HCT116 (cell line): ENCODE measurements around the gene ARHGAP42. TPM values are rescaled to one million over a fixed set of nuclear protein-coding genes. Genes with fewer than 3 reads are reported as not detected.

Experiments used
- ATAC-seq: fragments of 200-7000 bp; cut with Tn5 transposase; 2 replicates; pipeline ENCODE4 v1.9.1; 2020; ENCODE audit warnings: mild to moderate bottlenecking, moderate library complexity
- BruUV-seq: library from RNA; stranded (reverse); fragments of 400-500 nt; replicated peaks from 2 replicates; lab custom pipeline; 2021; lab: Mats Ljungman, UMichigan
- CTCF ChIA-PET: fragments of 300-600 bp; sonication (Branson Sonifier 250); formaldehyde crosslinking; loops from one replicate; lab custom pipeline; 2021; ENCODE audit warnings: antibody characterized with exemption; lab: Charles Lee
- POLR2A ChIA-PET: fragments of 300-600, 350-600 bp; sonication (Branson Sonifier 250); formaldehyde crosslinking; loops from one replicate; lab custom pipeline; 2021; ENCODE audit warnings: antibody characterized with exemption; lab: Charles Lee
- RAD21 ChIA-PET, 2 experiments: fragments of 300-600 bp; sonication (Branson Sonifier 250); formaldehyde crosslinking; loops; one replicate each; lab custom pipeline; 2023; ENCODE audit warnings: low total read pairs in 2 of 2; ENCODE audit not compliant: uncharacterized antibody in 2 of 2, unreplicated experiment in 2 of 2, low non-redundant PET in 1 of 2; lab: Charles Lee
- DNase-seq: peaks from one replicate; pipeline ENCODE4 v3.0.0-alpha.2; 2010; ENCODE audit warnings: low read depth, low spot score
- H2AFZ ChIP-seq: fragments of 200-600 bp; shearing (Covaris generic), sonication (generic); 2 replicates; pipeline ENCODE4 v1.6.1; 2017; ENCODE audit warnings: low read depth, mixed run types, mixed read lengths, antibody characterized with exemption, low read length; ENCODE audit not compliant: poor library complexity, severe bottlenecking
- H3K27ac ChIP-seq: 2 replicates; pipeline ENCODE4 v1.5.1; 2012; ENCODE audit warnings: low read depth, low read length
- H3K27me3 ChIP-seq: fragments of 200-600 bp; sonication (generic); 2 replicates; pipeline ENCODE4 v1.6.1; 2016; ENCODE audit warnings: mixed run types, low read length, mixed read lengths; ENCODE audit not compliant: insufficient read depth
- H3K36me3 ChIP-seq, 2 experiments: fragments of 200-500 bp in 1 of 2; fragments of 200-600 bp in 1 of 2; sonication (Bioruptor generic) in 1 of 2; sonication (generic) in 1 of 2; 2 replicates each; pipeline versions ENCODE4 v1.5.1 to v1.6.1; 2014 to 2016; ENCODE audit warnings: low read length in 2 of 2, inconsistent platforms in 1 of 2, mixed read lengths in 1 of 2, mixed run types in 1 of 2; ENCODE audit not compliant: insufficient read depth in 2 of 2, control insufficient read depth in 1 of 2
- H3K4me1 ChIP-seq, 2 experiments: fragments of 200-600 bp in 1 of 2; sonication (generic) in 1 of 2; 2 replicates each; pipeline versions ENCODE4 v1.5.1 to v1.6.1; 2012 to 2017; ENCODE audit warnings: low read length in 2 of 2, inconsistent platforms in 1 of 2, mild to moderate bottlenecking in 1 of 2, mixed read lengths in 1 of 2, mixed run types in 1 of 2, moderate library complexity in 1 of 2; ENCODE audit not compliant: insufficient read depth in 2 of 2, control insufficient read depth in 1 of 2
- H3K4me2 ChIP-seq: fragments of 200-600 bp; sonication (generic); 2 replicates; pipeline ENCODE4 v1.6.1; 2017; ENCODE audit warnings: mixed run types, low read length, mixed read lengths
- H3K4me3 ChIP-seq, 2 experiments: fragments of 200-600 bp in 1 of 2; sonication (generic) in 1 of 2; replicated peaks in 1 of 2; 2 replicates each; pipeline ENCODE4 v1.5.1; 2011 to 2016; ENCODE audit warnings: low read length in 2 of 2, control low read depth in 1 of 2, low read depth in 1 of 2, mild to moderate bottlenecking in 1 of 2, mixed read lengths in 1 of 2, mixed run types in 1 of 2
- H3K79me2 ChIP-seq: fragments of 200-600 bp; sonication (generic); 2 replicates; pipeline ENCODE4 v1.6.1; 2017; ENCODE audit warnings: mild to moderate bottlenecking, mixed run types, low read length, moderate library complexity, mixed read lengths; ENCODE audit not compliant: insufficient read depth
- H3K9ac ChIP-seq: fragments of 200-600 bp; sonication (generic); 2 replicates; pipeline ENCODE4 v1.6.1; 2016; ENCODE audit warnings: low read length, mixed read lengths
- H3K9me2 ChIP-seq: fragments of 200-600 bp; sonication (generic), shearing (Covaris generic); 2 replicates; pipeline ENCODE4 v1.6.1; 2017; ENCODE audit warnings: mixed run types, mild to moderate bottlenecking, moderate library complexity; ENCODE audit not compliant: insufficient read depth
- H3K9me3 ChIP-seq, 2 experiments: fragments of 200-500 bp in 1 of 2; fragments of 200-600 bp in 1 of 2; sonication (Bioruptor generic) in 1 of 2; sonication (generic) in 1 of 2; 2 replicates each; pipeline ENCODE4 v1.6.1; 2014 to 2017; ENCODE audit warnings: low read length in 2 of 2, mixed read lengths in 2 of 2, inconsistent platforms in 1 of 2, low read depth in 1 of 2, mild to moderate bottlenecking in 1 of 2, mixed run types in 1 of 2, moderate library complexity in 1 of 2; ENCODE audit not compliant: control insufficient read depth in 1 of 2, insufficient read depth in 1 of 2
- H4K20me1 ChIP-seq: fragments of 200-600 bp; sonication (generic), shearing (Covaris generic); 2 replicates; pipeline ENCODE4 v1.6.1; 2017; ENCODE audit warnings: mixed run types, mild to moderate bottlenecking, moderate library complexity; ENCODE audit not compliant: insufficient read depth
- CBX3 ChIP-seq: IDR thresholded peaks from 2 replicates; pipeline ENCODE4 v1.6.1; 2012; ENCODE audit warnings: low read depth
- ELF1 ChIP-seq: IDR thresholded peaks from 2 replicates; pipeline ENCODE4 v1.6.1; 2012; ENCODE audit warnings: low read depth, borderline replicate concordance
- EZH2 ChIP-seq: fragments of 200-600 bp; sonication (generic); IDR thresholded peaks from 2 replicates; pipeline ENCODE4 v1.6.1; 2017; ENCODE audit warnings: antibody characterized with exemption, mixed run types
- EZH2phosphoT487 ChIP-seq: fragments of 200-600 bp; IDR thresholded peaks from 2 replicates; pipeline ENCODE4 v1.6.1; 2018; ENCODE audit warnings: antibody characterized with exemption, borderline replicate concordance
- JUND ChIP-seq: IDR thresholded peaks from 2 replicates; pipeline ENCODE4 v1.6.1; 2012
- POLR2A ChIP-seq: IDR thresholded peaks from 2 replicates; pipeline ENCODE4 v1.7.0; 2011; ENCODE audit warnings: borderline replicate concordance; ENCODE audit not compliant: insufficient read depth, insufficient read length; ENCODE audit errors: extremely low read depth
- RAD21 ChIP-seq: IDR thresholded peaks from 2 replicates; pipeline ENCODE4 v1.6.1; 2012; ENCODE audit warnings: low read depth, mild to moderate bottlenecking
- SP1 ChIP-seq: IDR thresholded peaks from 2 replicates; pipeline ENCODE4 v1.6.1; 2012; ENCODE audit warnings: low read depth
- TCF7L2 ChIP-seq: IDR thresholded peaks from 2 replicates; pipeline ENCODE4 v1.7.0; 2011; ENCODE audit warnings: borderline replicate concordance, inconsistent platforms; ENCODE audit not compliant: insufficient read depth, insufficient read length; ENCODE audit errors: extremely low read depth
- YY1 ChIP-seq: IDR thresholded peaks from 2 replicates; pipeline ENCODE4 v1.6.1; 2011; ENCODE audit warnings: low read length, low read depth, moderate library complexity, mild to moderate bottlenecking; ENCODE audit not compliant: insufficient replicate concordance; ENCODE audit errors: extremely low read depth
- intact Hi-C: fragments of 100-400 bp; cut with micrococcal nuclease; formaldehyde crosslinking; loops from 2 replicates; pipeline ENCODE4 v1.10.0; 2022
- total RNA-seq: library from RNA; stranded (reverse); gene quantifications from one replicate; pipeline ENCODE4 v1.2.1, GENCODE V29; 2021; ENCODE audit not compliant: unreplicated experiment
- TF ChIP-seq, protein P1 (sequence below): IDR thresholded peaks from 2 replicates; pipeline ENCODE4 v1.6.1; 2011; ENCODE audit warnings: mild to moderate bottlenecking, low read length, moderate library complexity; ENCODE audit not compliant: insufficient replicate concordance; ENCODE audit errors: extremely low read depth
- TF ChIP-seq, protein P2 (sequence below): IDR thresholded peaks from 2 replicates; pipeline ENCODE4 v1.6.1; 2012; ENCODE audit warnings: low read depth

ARHGAP42 gene
- total RNA-seq, 1 experiment from 2014 or later = 12.3 TPM

DNA sequence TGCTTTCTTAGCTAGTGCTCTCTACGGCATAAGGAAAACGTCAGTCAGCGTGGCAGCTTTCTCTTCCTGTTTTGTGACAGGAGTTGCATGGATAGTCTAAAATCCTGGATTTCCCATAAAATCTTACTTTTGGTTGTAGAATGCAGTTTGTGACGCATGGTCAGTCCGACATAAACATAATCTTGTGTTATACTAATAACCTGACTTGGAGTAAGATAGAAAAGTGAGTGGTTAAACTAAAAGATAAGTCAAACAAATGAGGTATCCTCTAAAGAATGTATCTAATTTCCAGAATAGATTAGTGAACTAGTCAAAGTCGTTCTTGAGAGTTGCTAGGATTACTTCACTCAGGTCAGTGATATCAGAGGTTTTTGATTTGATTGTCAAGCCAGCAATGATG is 285.0 kb downstream of the ARHGAP42 start:
- H2AFZ ChIP-seq = no peak overlapping the region
- no peak for TF ChIP-seq CBX3
- no peak for TF ChIP-seq ELF1
- TF ChIP-seq, protein P1, sequence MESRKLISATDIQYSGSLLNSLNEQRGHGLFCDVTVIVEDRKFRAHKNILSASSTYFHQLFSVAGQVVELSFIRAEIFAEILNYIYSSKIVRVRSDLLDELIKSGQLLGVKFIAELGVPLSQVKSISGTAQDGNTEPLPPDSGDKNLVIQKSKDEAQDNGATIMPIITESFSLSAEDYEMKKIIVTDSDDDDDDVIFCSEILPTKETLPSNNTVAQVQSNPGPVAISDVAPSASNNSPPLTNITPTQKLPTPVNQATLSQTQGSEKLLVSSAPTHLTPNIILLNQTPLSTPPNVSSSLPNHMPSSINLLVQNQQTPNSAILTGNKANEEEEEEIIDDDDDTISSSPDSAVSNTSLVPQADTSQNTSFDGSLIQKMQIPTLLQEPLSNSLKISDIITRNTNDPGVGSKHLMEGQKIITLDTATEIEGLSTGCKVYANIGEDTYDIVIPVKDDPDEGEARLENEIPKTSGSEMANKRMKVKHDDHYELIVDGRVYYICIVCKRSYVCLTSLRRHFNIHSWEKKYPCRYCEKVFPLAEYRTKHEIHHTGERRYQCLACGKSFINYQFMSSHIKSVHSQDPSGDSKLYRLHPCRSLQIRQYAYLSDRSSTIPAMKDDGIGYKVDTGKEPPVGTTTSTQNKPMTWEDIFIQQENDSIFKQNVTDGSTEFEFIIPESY = no peak
- no peak for TF ChIP-seq EZH2phosphoT487
- no peak for TF ChIP-seq SP1
- TF ChIP-seq POLR2A = no peak
- TF ChIP-seq EZH2 = no peak
- TF ChIP-seq JUND = no peak
- TF ChIP-seq, protein P2, sequence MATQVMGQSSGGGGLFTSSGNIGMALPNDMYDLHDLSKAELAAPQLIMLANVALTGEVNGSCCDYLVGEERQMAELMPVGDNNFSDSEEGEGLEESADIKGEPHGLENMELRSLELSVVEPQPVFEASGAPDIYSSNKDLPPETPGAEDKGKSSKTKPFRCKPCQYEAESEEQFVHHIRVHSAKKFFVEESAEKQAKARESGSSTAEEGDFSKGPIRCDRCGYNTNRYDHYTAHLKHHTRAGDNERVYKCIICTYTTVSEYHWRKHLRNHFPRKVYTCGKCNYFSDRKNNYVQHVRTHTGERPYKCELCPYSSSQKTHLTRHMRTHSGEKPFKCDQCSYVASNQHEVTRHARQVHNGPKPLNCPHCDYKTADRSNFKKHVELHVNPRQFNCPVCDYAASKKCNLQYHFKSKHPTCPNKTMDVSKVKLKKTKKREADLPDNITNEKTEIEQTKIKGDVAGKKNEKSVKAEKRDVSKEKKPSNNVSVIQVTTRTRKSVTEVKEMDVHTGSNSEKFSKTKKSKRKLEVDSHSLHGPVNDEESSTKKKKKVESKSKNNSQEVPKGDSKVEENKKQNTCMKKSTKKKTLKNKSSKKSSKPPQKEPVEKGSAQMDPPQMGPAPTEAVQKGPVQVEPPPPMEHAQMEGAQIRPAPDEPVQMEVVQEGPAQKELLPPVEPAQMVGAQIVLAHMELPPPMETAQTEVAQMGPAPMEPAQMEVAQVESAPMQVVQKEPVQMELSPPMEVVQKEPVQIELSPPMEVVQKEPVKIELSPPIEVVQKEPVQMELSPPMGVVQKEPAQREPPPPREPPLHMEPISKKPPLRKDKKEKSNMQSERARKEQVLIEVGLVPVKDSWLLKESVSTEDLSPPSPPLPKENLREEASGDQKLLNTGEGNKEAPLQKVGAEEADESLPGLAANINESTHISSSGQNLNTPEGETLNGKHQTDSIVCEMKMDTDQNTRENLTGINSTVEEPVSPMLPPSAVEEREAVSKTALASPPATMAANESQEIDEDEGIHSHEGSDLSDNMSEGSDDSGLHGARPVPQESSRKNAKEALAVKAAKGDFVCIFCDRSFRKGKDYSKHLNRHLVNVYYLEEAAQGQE = no peak
- TF ChIP-seq YY1 = no peak
- TF ChIP-seq RAD21 = no peak
- TF ChIP-seq TCF7L2 = no peak
- TF ChIP-seq, all 23 proteins: peak for 0
- no peak overlapping the region for H3K4me3 ChIP-seq
- intact Hi-C loops = no loop called here
- CTCF ChIA-PET = interaction anchor here (0.7 kb wide), 1 partner anchor 10 kb away, joined by 3 read pairs; no protein-coding TSS in a partner anchor
- no peaks in the 10 kb centered on the region for H3K9me3 ChIP-seq
- ATAC-seq (no peak), DNase-seq (no peak)
- H3K4me2 ChIP-seq = no peak overlapping the region
- BruUV-seq = no TSS peak
- POLR2A ChIA-PET = no interaction called here
- no peaks in the 10 kb centered on the region for H3K9me2 ChIP-seq
- no peak overlapping the region for H3K9ac ChIP-seq
- no peaks in the 10 kb centered on the region for H3K27me3 ChIP-seq
- no peaks in the 10 kb centered on the region for H4K20me1 ChIP-seq
- H3K36me3 ChIP-seq = peaks cover 0 to 7% of the 10 kb centered on the region in 2 experiments; a peak in 2 of 4 replicates
- H3K79me2 ChIP-seq = no peaks in the 10 kb centered on the region
- no peaks in the 10 kb centered on the region for H3K4me1 ChIP-seq
- RAD21 ChIA-PET = no interaction called here
- H3K27ac ChIP-seq = no peak overlapping the region
